Measurements from ENCODE around the gene MINPP1. TPM values are rescaled to one million over a fixed set of nuclear protein-coding genes. Genes with fewer than 3 reads are reported as not detected.

Gene MINPP1
- total and polyA plus RNA-seq, 2 of the 13 experiments (the other 11 are each of a cell fraction or from before 2014, with no cell fraction given) = 19.2 to 53.7 TPM

DNA sequence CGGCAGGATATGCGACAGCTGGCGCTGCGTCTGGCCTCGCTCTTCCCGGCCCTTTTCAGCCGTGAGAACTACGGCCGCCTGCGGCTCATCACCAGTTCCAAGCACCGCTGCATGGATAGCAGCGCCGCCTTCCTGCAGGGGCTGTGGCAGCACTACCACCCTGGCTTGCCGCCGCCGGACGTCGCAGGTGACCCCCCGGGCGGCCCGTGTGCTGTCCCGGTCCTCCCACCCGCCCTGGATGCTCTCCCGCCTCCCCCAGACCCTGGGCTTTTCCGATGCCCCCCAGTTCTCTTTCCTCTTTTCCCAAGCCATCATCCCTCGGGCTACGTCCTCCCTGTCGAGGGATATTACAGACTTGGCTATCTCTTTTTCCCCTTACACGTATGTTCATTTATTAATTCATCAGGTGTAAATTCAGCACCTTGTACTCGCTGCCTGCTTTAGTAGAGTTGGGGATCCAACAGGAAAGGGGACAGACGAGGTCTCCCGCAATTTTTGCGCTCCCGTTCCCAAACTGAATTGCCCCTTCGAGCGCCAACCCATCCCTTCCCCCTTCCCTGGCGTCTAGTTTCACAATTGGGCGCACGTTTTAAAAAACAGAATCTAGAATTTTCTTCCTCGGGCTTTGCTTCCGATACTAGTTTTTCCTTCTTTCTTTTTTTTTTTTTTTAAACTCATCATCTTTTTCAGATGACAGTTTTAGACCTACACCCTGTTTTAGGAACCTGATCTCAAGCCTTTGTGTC lies 846 bp downstream of the MINPP1 start (continued):
- TF ChIP-seq PAWR (CRISPR knock-in tag; IDR thresholded peaks at IDR 0.05; ENCODE audit: borderline replicate concordance) (no peak), NFIC (IDR thresholded peaks at IDR 0.05; ENCODE audit: low read length) (no peak), ZNF614 (CRISPR knock-in tag; IDR thresholded peaks at IDR 0.05; ENCODE audit: borderline replicate concordance) (no peak), SMARCE1 (IDR thresholded peaks at IDR 0.05; ENCODE audit: borderline replicate concordance) (no peak), MXI1 (IDR thresholded peaks at IDR 0.05; ENCODE audit: borderline replicate concordance, low read depth, low read length) (peak; percentile 55; the same call in 1 of the 3 replicates), MAF1 (CRISPR knock-in tag; IDR thresholded peaks at IDR 0.05; ENCODE audit: borderline replicate concordance) (no peak), REXO4 (CRISPR knock-in tag; IDR thresholded peaks at IDR 0.05; ENCODE audit: borderline replicate concordance) (no peak), ZFP36L2 (CRISPR knock-in tag; IDR thresholded peaks at IDR 0.05) (0 out of 2 replicates have a peak, but pooled peaks have one; percentile 47), ZNF441 (CRISPR knock-in tag; IDR thresholded peaks at IDR 0.05; ENCODE audit: borderline replicate concordance) (no peak), ZNF777 (CRISPR knock-in tag; IDR thresholded peaks at IDR 0.05) (0 out of 2 replicates have a peak, but pooled peaks have one; percentile 68), HOXA9 (CRISPR knock-in tag; IDR thresholded peaks at IDR 0.05; ENCODE audit: borderline replicate concordance) (no peak), NR2F6 (IDR thresholded peaks at IDR 0.05) (no peak), NR2F6 (CRISPR knock-in tag; IDR thresholded peaks at IDR 0.05) (peak; percentile 65; the same call in 1 of the 2 replicates), ZNF709 (CRISPR knock-in tag; IDR thresholded peaks at IDR 0.05) (0 out of 2 replicates have a peak, but pooled peaks have one; percentile 10), ZNF510 (CRISPR knock-in tag; IDR thresholded peaks at IDR 0.05; ENCODE audit: low read depth) (no peak), SCMH1 (CRISPR knock-in tag; IDR thresholded peaks at IDR 0.05; ENCODE audit: borderline replicate concordance) (no peak), ZNF44 (CRISPR knock-in tag; IDR thresholded peaks at IDR 0.05) (no peak), PHF8 (CRISPR knock-in tag; IDR thresholded peaks at IDR 0.05) (peak; percentile 16; the same call in 1 of the 2 replicates), ZNF775 (CRISPR knock-in tag; IDR thresholded peaks at IDR 0.05; ENCODE audit: borderline replicate concordance) (no peak), KMT2A (CRISPR knock-in tag; IDR thresholded peaks at IDR 0.05) (peak; percentile 80; the same call in 1 of the 2 replicates), ARNT2 (CRISPR knock-in tag; IDR thresholded peaks at IDR 0.05; ENCODE audit: low read depth) (no peak), WIZ (CRISPR knock-in tag; IDR thresholded peaks at IDR 0.05) (no peak), ZNF501 (CRISPR knock-in tag; IDR thresholded peaks at IDR 0.05) (no peak; the same call in 1 of the 2 replicates)
- TF ChIP-seq, protein P1, sequence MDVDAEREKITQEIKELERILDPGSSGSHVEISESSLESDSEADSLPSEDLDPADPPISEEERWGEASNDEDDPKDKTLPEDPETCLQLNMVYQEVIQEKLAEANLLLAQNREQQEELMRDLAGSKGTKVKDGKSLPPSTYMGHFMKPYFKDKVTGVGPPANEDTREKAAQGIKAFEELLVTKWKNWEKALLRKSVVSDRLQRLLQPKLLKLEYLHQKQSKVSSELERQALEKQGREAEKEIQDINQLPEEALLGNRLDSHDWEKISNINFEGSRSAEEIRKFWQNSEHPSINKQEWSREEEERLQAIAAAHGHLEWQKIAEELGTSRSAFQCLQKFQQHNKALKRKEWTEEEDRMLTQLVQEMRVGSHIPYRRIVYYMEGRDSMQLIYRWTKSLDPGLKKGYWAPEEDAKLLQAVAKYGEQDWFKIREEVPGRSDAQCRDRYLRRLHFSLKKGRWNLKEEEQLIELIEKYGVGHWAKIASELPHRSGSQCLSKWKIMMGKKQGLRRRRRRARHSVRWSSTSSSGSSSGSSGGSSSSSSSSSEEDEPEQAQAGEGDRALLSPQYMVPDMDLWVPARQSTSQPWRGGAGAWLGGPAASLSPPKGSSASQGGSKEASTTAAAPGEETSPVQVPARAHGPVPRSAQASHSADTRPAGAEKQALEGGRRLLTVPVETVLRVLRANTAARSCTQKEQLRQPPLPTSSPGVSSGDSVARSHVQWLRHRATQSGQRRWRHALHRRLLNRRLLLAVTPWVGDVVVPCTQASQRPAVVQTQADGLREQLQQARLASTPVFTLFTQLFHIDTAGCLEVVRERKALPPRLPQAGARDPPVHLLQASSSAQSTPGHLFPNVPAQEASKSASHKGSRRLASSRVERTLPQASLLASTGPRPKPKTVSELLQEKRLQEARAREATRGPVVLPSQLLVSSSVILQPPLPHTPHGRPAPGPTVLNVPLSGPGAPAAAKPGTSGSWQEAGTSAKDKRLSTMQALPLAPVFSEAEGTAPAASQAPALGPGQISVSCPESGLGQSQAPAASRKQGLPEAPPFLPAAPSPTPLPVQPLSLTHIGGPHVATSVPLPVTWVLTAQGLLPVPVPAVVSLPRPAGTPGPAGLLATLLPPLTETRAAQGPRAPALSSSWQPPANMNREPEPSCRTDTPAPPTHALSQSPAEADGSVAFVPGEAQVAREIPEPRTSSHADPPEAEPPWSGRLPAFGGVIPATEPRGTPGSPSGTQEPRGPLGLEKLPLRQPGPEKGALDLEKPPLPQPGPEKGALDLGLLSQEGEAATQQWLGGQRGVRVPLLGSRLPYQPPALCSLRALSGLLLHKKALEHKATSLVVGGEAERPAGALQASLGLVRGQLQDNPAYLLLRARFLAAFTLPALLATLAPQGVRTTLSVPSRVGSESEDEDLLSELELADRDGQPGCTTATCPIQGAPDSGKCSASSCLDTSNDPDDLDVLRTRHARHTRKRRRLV (CRISPR knock-in tag; IDR thresholded peaks at IDR 0.05) = no peak
- TF ChIP-seq, protein P2, sequence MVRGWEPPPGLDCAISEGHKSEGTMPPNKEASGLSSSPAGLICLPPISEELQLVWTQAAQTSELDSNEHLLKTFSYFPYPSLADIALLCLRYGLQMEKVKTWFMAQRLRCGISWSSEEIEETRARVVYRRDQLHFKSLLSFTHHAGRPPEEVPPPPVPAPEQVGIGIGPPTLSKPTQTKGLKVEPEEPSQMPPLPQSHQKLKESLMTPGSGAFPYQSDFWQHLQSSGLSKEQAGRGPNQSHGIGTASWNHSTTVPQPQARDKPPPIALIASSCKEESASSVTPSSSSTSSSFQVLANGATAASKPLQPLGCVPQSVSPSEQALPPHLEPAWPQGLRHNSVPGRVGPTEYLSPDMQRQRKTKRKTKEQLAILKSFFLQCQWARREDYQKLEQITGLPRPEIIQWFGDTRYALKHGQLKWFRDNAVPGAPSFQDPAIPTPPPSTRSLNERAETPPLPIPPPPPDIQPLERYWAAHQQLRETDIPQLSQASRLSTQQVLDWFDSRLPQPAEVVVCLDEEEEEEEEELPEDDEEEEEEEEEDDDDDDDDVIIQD (CRISPR knock-in tag; IDR thresholded peaks at IDR 0.05; ENCODE audit: low read depth) = no peak

Data from HepG2 (cell line).